K562 (cell line): ENCODE data around the gene BCAR3.

Experiments used
- BRCA1 ChIP-seq, 2 experiments: fragments of 450-650 bp in 1 of 2; sonication (generic) in 1 of 2; formaldehyde crosslinking in 1 of 2; IDR thresholded peaks; 2 replicates each; pipeline versions ENCODE4 v1.5.0 to v1.6.1; 2017 to 2020; ENCODE audit warnings: mild to moderate bottlenecking in 1 of 2, missing genetic modification reagents in 1 of 2
- CBX3 ChIP-seq, 2 experiments: IDR thresholded peaks; 1 replicate in 1 of 2; 2 replicates in 1 of 2; pipeline ENCODE4 v1.6.1; 2012; ENCODE audit warnings: inconsistent platforms in 2 of 2, low read length in 2 of 2, borderline replicate concordance in 1 of 2, control low read depth in 1 of 2
- FOXJ3 ChIP-seq: sonication (generic); formaldehyde crosslinking; IDR thresholded peaks from 2 replicates; pipeline ENCODE4 v1.4.0; 2020; ENCODE audit warnings: mild to moderate bottlenecking, missing genetic modification reagents
- FOXM1 ChIP-seq, 2 experiments: fragments of 450-650 bp in 1 of 2; sonication (generic) in 1 of 2; formaldehyde crosslinking in 1 of 2; IDR thresholded peaks; 2 replicates each; pipeline versions ENCODE4 v1.6.1 to v1.9.0; 2017 to 2022; ENCODE audit warnings: low read depth in 2 of 2, mild to moderate bottlenecking in 2 of 2, missing genetic modification reagents in 1 of 2, moderate library complexity in 1 of 2
- GTF2A2 ChIP-seq: IDR thresholded peaks from 2 replicates; pipeline ENCODE4 v1.6.1; 2016; ENCODE audit warnings: mild to moderate bottlenecking, missing genetic modification characterization, missing compliant biosample characterization
- JUN ChIP-seq, 2 experiments: sonication (generic) in 1 of 2; formaldehyde crosslinking in 1 of 2; IDR thresholded peaks; 2 replicates each; pipeline versions ENCODE4 v1.6.1 to v1.8.0; 2012 to 2022; ENCODE audit warnings: borderline replicate concordance in 2 of 2, mild to moderate bottlenecking in 2 of 2, improper control_type of control experiment in 1 of 2, low read depth in 1 of 2, low read length in 1 of 2, missing genetic modification reagents in 1 of 2
- RAD21 ChIP-seq, 2 experiments: fragments of 250-450 bp in 1 of 2; fragments of 450-650 bp in 1 of 2; sonication (Bioruptor Pico) in 1 of 2; formaldehyde crosslinking in 1 of 2; IDR thresholded peaks in 1 of 2; conservative IDR thresholded peaks in 1 of 2; 2 replicates each; pipeline versions ENCODE4 v1.4.0 to v1.8.0; 2020 to 2022; ENCODE audit warnings: mild to moderate bottlenecking in 2 of 2, moderate library complexity in 1 of 2
- ZBTB1 ChIP-seq: sonication (generic); formaldehyde crosslinking; IDR thresholded peaks from 2 replicates; pipeline ENCODE4 v1.8.1; 2023; ENCODE audit warnings: missing genetic modification reagents, low read depth, mild to moderate bottlenecking, borderline replicate concordance
- ZC3H11A ChIP-seq: IDR thresholded peaks from 2 replicates; pipeline ENCODE4 v1.6.1; 2012; ENCODE audit warnings: low read depth, low read length, improper control_type of control experiment
- ZFP91 ChIP-seq: sonication (generic); formaldehyde crosslinking; IDR thresholded peaks from 2 replicates; pipeline ENCODE4 v1.8.0; 2022; ENCODE audit warnings: mild to moderate bottlenecking, missing genetic modification reagents
- ZNF146 ChIP-seq: IDR thresholded peaks from one replicate; pipeline ENCODE4 v1.6.1; 2018; ENCODE audit warnings: missing compliant biosample characterization; ENCODE audit not compliant: unreplicated experiment
- ZNF436 ChIP-seq: fragments of 250-450, 450-650 bp; sonication (Bioruptor Pico); formaldehyde crosslinking; IDR thresholded peaks from 2 replicates; pipeline ENCODE4 v1.7.0; 2020; ENCODE audit warnings: mild to moderate bottlenecking
- TF ChIP-seq, protein P1 (sequence below), 3 experiments: IDR thresholded peaks in 2 of 3; conservative IDR thresholded peaks in 1 of 3; 2 replicates each; pipeline ENCODE4 v1.5.1; 2011 to 2012; ENCODE audit warnings: low read length in 3 of 3, mild to moderate bottlenecking in 3 of 3, control low read depth in 2 of 3, improper control_type of control experiment in 1 of 3, inconsistent platforms in 1 of 3, low read depth in 1 of 3, mixed read lengths in 1 of 3, moderate library complexity in 1 of 3; ENCODE audit not compliant: insufficient read depth in 2 of 3

DNA sequence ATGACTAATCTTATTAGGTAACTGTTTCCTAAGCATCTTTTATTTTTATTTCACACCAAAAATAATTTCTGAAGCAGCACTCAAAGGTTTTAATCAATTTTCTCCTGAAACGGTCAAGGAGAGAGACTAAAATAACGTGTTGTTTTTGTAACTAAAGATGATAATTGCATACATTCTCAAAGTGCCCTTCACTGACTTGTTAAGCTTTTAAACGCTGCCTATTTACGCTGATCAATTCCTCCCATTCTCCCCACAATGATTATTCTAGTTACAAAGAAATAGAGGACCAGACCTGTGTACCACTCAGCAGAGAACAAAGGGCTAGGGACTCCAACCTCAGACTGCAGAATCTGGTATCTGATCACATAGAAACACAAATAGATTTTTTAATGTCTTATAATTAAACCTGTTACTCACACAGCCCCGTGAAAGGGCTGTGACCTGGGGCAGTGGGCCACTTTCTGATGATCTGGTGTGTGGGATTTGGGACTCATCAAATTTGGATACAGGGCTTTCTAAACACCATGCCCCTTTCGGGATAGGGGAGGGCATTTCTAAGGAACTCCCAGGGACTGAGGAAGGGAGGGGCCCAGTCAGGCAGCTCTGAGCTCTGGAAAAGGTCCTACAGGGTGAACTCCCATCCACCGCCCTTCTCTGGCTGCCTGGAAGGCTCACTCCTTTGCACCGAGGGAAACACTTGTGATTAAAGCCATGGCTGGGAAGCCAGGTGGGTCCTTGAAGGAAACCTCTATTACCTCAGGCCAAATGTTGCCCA lies 65.2 kb downstream of the BCAR3 start:
- TF ChIP-seq FOXJ3 (CRISPR knock-in tag), result no peak
- TF ChIP-seq, protein P1, sequence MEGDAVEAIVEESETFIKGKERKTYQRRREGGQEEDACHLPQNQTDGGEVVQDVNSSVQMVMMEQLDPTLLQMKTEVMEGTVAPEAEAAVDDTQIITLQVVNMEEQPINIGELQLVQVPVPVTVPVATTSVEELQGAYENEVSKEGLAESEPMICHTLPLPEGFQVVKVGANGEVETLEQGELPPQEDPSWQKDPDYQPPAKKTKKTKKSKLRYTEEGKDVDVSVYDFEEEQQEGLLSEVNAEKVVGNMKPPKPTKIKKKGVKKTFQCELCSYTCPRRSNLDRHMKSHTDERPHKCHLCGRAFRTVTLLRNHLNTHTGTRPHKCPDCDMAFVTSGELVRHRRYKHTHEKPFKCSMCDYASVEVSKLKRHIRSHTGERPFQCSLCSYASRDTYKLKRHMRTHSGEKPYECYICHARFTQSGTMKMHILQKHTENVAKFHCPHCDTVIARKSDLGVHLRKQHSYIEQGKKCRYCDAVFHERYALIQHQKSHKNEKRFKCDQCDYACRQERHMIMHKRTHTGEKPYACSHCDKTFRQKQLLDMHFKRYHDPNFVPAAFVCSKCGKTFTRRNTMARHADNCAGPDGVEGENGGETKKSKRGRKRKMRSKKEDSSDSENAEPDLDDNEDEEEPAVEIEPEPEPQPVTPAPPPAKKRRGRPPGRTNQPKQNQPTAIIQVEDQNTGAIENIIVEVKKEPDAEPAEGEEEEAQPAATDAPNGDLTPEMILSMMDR (IDR thresholded peaks at IDR 0.05 in 2 of 3, conservative IDR thresholded peaks at IDR 0.05 in 1 of 3; ENCODE audit: insufficient read depth in 2 of 3, low read depth in 1 of 3, low read length in 3 of 3), result no peak
- TF ChIP-seq BRCA1 (IDR thresholded peaks at IDR 0.05), result no peak
- TF ChIP-seq BRCA1 (CRISPR knock-in tag; IDR thresholded peaks at IDR 0.05), result no peak
- no peak for TF ChIP-seq ZBTB1
- TF ChIP-seq ZC3H11A, result no peak
- no peak for TF ChIP-seq RAD21 (CRISPR knock-in tag; conservative IDR thresholded peaks at IDR 0.05 in 1 of 2, IDR thresholded peaks at IDR 0.05 in 1 of 2)
- TF ChIP-seq FOXM1 (IDR thresholded peaks at IDR 0.05; ENCODE audit: low read depth), result no peak
- no peak for TF ChIP-seq FOXM1 (CRISPR knock-in tag; IDR thresholded peaks at IDR 0.05; ENCODE audit: low read depth)
- TF ChIP-seq CBX3 (IDR thresholded peaks at IDR 0.05; ENCODE audit: borderline replicate concordance in 1 of 2, low read length in 2 of 2), result no peak
- TF ChIP-seq ZNF436 (CRISPR knock-in tag), result no peak
- TF ChIP-seq JUN (IDR thresholded peaks at IDR 0.05; ENCODE audit: borderline replicate concordance, low read depth, low read length), result no peak
- no peak for TF ChIP-seq JUN (CRISPR knock-in tag; IDR thresholded peaks at IDR 0.05; ENCODE audit: borderline replicate concordance)
- TF ChIP-seq ZFP91 (CRISPR knock-in tag), result no peak
- TF ChIP-seq ZNF146 (CRISPR knock-in tag), result no peak
- no peak for TF ChIP-seq GTF2A2 (tag)
